ENCODE measurements around the gene MDP1. TPM values are rescaled to one million over a fixed set of nuclear protein-coding genes. Genes with fewer than 3 reads are reported as not detected.

The MDP1 gene
- total RNA-seq, 1 donor from 2014 or later = 23.2 TPM

DNA sequence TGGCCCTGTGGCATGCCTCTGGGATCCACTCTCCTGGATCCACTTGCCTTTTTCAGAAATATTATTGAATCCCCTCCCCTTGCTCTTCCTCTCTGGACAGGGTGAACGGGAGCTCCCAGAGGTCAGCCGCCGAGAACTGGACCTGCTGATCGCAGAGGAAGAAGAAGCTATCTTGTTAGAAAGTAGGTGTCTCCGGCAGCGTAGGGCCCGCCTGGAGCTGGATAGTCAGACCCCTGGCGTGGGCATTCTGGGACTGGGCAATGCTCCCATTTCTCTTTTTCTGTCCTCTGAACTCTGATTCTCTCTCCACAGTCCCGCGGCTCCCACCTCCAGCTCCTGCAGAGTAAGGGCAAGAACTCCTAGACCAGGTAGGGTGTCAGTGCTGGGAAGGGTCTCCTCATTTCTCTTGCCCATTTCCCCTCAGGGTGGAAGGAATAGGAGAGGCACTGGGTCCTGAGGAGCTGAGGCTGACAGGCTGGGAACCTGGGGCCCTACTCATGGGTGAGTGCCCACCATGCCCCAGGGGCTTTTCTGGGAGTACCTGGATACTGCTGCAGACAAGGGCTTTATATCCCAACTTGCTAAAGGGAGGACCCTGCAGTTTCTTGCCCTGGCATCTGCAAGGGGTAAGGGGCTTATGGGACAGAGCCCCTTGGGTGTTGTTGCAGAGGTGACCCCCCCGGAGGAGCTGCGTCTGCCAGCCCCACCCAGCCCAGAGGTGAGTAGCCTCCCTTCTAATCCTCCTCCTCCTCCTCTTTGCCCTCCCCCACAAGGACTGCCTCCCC is 38.6 kb downstream of the MDP1 start:
- H3K27me3 Mint-ChIP-seq (ENCODE audit: low read depth) = no peaks in the 10 kb centered on the region

DNA sequence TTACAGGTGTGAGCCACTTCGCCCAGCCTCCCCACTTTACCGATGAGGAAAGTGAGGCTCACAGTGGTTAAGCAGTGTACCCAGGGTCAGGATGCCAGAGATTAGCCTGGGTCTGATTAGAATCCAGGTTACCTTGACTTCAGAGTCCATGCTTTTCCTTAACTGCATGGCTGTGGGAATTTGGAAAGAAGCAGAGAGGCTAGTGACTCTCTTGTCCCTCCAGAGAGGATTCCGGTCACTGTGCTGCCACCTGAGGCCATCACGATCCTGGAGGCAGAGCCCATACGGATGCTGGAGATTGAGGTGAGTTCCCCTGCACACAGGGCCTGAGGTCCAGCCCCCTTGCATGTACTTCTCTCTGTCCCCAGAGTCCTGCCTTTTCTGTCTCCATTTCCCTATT is 39.3 kb downstream of the MDP1 start:
- DNase-seq (ENCODE audit: low spot score) = no peak
- Mint-ChIP-seq H3K36me3 (ENCODE audit: low read depth) (peaks cover 11% of the 10 kb centered on the region), H3K27ac (ENCODE audit: unreplicated experiment) (no peak overlapping the region), H3K4me3 (ENCODE audit: unreplicated experiment) (no peak overlapping the region), H3K27me3 (ENCODE audit: low read depth) (no peaks in the 10 kb centered on the region), H3K9me3 (ENCODE audit: low read depth) (no peaks in the 10 kb centered on the region), H3K4me1 (ENCODE audit: low read depth) (no peaks in the 10 kb centered on the region)
- TF ChIP-seq, protein P1, sequence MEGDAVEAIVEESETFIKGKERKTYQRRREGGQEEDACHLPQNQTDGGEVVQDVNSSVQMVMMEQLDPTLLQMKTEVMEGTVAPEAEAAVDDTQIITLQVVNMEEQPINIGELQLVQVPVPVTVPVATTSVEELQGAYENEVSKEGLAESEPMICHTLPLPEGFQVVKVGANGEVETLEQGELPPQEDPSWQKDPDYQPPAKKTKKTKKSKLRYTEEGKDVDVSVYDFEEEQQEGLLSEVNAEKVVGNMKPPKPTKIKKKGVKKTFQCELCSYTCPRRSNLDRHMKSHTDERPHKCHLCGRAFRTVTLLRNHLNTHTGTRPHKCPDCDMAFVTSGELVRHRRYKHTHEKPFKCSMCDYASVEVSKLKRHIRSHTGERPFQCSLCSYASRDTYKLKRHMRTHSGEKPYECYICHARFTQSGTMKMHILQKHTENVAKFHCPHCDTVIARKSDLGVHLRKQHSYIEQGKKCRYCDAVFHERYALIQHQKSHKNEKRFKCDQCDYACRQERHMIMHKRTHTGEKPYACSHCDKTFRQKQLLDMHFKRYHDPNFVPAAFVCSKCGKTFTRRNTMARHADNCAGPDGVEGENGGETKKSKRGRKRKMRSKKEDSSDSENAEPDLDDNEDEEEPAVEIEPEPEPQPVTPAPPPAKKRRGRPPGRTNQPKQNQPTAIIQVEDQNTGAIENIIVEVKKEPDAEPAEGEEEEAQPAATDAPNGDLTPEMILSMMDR (IDR thresholded peaks at IDR 0.05) = no peak

More for the DNA sequence above, 38.6 kb downstream of the MDP1 start:
- DNase-seq (ENCODE audit: low spot score) = no peak
- no peak overlapping the region for H3K4me3 Mint-ChIP-seq (ENCODE audit: unreplicated experiment)
- TF ChIP-seq, protein P1 (IDR thresholded peaks at IDR 0.05) = no peak
- H3K4me1 Mint-ChIP-seq (ENCODE audit: low read depth) = no peaks in the 10 kb centered on the region
- peaks cover 15% of the 10 kb centered on the region for H3K36me3 Mint-ChIP-seq (ENCODE audit: low read depth)
- H3K27ac Mint-ChIP-seq (ENCODE audit: unreplicated experiment) = no peak overlapping the region
- no peaks in the 10 kb centered on the region for H3K9me3 Mint-ChIP-seq (ENCODE audit: low read depth)

DNA sequence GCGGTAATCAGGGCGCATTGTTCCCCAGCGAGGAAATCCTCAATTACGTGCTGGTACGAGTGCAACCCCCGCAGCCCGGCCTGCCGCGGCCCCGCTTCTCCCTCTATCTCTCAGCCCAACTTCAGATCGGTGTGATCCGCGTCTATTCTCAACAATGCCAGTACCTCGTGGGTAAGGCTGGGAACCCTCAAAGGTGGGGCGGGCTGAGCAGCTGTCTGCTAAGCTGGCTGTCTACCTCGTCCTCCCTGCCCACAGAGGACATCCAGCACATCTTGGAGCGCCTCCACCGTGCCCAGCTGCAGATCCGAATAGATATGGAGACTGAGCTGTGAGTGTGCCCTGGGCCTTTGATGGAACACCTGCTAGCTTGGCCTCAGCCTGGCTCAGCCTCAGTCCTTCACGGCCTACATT is 43.0 kb downstream of the MDP1 start:
- TF ChIP-seq, protein P1 (IDR thresholded peaks at IDR 0.05) = no peak
- H3K4me1 Mint-ChIP-seq (ENCODE audit: low read depth) = no peaks in the 10 kb centered on the region
- H3K27me3 Mint-ChIP-seq (ENCODE audit: low read depth) = no peaks in the 10 kb centered on the region
- H3K9me3 Mint-ChIP-seq (ENCODE audit: low read depth) = no peaks in the 10 kb centered on the region
- peaks cover 10% of the 10 kb centered on the region for H3K36me3 Mint-ChIP-seq (ENCODE audit: low read depth)
- DNase-seq (ENCODE audit: low spot score) = peak; percentile 79
- no peak overlapping the region for H3K27ac Mint-ChIP-seq (ENCODE audit: unreplicated experiment)
- H3K4me3 Mint-ChIP-seq (ENCODE audit: unreplicated experiment) = no peak overlapping the region

DNA sequence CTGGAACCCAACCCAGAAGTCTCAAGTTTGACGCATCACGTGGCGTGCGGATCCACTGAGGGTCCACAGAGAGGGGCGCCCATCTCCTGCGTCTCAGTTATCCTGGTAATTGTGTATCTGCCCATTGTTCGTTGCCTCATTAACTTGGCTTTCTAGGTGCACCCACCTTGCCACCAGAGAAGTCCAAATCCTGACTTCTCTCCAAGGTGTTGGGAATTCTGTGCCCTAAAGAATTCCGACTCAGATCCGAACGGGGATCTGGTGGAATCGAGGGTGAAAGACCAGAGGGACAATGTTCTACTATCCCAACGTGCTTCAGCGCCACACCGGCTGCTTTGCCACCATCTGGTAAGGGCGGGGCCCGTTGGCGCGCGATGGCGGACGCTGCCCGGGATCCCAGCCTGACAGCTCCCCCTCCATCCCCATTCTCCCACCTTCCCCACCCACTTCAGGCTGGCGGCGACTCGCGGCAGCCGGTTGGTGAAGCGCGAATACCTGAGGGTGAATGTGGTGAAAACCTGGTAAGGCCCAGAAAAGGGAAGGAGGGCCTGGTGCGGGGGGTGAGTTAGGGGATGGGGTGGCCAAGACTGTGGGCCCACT is 43.5 kb downstream of the MDP1 start:
- no peaks in the 10 kb centered on the region for H3K27me3 Mint-ChIP-seq (ENCODE audit: low read depth)
- H3K9me3 Mint-ChIP-seq (ENCODE audit: low read depth) = no peaks in the 10 kb centered on the region
- H3K4me1 Mint-ChIP-seq (ENCODE audit: low read depth) = no peaks in the 10 kb centered on the region
- no peak overlapping the region for H3K27ac Mint-ChIP-seq (ENCODE audit: unreplicated experiment)
- peaks cover 13% of the 10 kb centered on the region for H3K36me3 Mint-ChIP-seq (ENCODE audit: low read depth)
- TF ChIP-seq, protein P1 (IDR thresholded peaks at IDR 0.05) = no peak
- no peak overlapping the region for H3K4me3 Mint-ChIP-seq (ENCODE audit: unreplicated experiment)
- peak; percentile 83 for DNase-seq (ENCODE audit: low spot score)

DNA sequence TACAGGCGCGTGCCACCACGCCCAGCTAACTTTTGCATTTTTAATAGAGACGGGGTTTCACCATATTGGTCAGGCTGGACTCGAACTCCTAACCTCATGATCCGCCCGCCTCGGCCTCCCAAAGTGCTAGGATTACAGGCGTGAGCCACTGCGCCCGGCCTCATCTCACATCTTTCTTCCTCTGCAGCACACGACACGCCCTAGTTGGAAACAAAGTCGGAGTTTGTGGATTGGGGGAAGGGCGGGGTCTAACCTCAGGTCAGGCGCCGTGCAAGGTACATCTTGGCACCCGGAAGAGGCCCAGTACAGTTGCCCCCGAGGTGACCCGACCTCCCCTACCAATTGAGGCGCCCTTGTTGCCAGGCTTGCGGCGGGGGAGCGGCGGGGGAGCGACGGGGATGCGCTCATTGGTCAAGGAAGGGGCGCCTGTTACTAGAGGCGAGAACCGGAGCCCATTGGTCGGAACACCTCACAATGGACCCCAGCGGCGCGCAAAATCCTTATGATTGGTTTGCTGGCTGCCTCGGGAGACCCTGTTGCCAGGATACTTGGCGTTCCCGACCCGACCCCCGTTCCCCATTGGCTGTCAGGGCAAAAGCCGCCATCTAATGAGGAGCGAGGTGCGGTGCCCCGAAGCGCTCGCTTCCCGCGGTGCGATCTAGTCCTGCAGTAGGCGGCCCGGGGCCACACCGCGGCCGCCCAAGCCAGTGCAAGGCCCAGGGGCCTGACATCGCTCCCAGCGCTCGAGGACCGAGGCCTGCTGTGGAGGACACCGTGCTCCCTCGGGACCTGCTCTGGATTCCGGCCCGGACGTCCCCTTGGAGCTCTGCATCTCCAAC is 44.2 kb downstream of the MDP1 start, which contains the start of gene REC8:
Gene REC8, plus strand, starts transcription at position 659 of the 839 bp plus-strand sequence. CDS start 473 bp downstream, outside the sequence.
- TF ChIP-seq, protein P1 (IDR thresholded peaks at IDR 0.05) = no peak
- Mint-ChIP-seq H3K9me3 (ENCODE audit: low read depth) (no peaks in the 10 kb centered on the region), H3K4me1 (ENCODE audit: low read depth) (no peaks in the 10 kb centered on the region), H3K36me3 (ENCODE audit: low read depth) (peaks cover 14% of the 10 kb centered on the region), H3K4me3 (ENCODE audit: unreplicated experiment) (peak within 1 kb of the TSS; percentile 55), H3K27ac (ENCODE audit: unreplicated experiment) (no peak within 1 kb of the TSS), H3K27me3 (ENCODE audit: low read depth) (no peaks in the 10 kb centered on the region)
- DNase-seq (ENCODE audit: low spot score) = peak; percentile 93

Data from chondrocyte (in vitro differentiated cells).